Cerebellar nuclear complex (tissue), 1 donor: ENCODE data around the gene B3GLCT.

Experiments
- DNase-seq, 2 experiments: peaks; one replicate each; lab custom pipeline; 2025; lab: John Stamatoyannopoulos, UW

Gene B3GLCT

GRCh38 chr13:31223640-31224039 is 23.9 kb downstream of the B3GLCT start:
- no peak for DNase-seq

GRCh38 chr13:31224174-31224669 is 24.4 kb downstream of the B3GLCT start:
- no peak for DNase-seq

- DNase-seq = no peak
Measured at GRCh38 chr13:31224963-31225559, 25.3 kb downstream of the B3GLCT start.

- no peak for DNase-seq
Measured at GRCh38 chr13:31225998-31226675, 26.4 kb downstream of the B3GLCT start.

- no peak for DNase-seq
Measured at GRCh38 chr13:31227063-31227462, 27.3 kb downstream of the B3GLCT start.

GRCh38 chr13:31227870-31228269 is 28.1 kb downstream of the B3GLCT start:
- DNase-seq = no peak

GRCh38 chr13:31234729-31235128 is 35.0 kb downstream of the B3GLCT start:
- DNase-seq = no peak

- DNase-seq = no peak
Measured at GRCh38 chr13:31236211-31236786, 36.5 kb downstream of the B3GLCT start.

GRCh38 chr13:31240921-31241320 is 41.1 kb downstream of the B3GLCT start:
- no peak for DNase-seq

GRCh38 chr13:31242367-31242766 is 42.6 kb downstream of the B3GLCT start:
- DNase-seq = no peak

GRCh38 chr13:31242916-31243315 is 43.1 kb downstream of the B3GLCT start:
- no peak for DNase-seq

- DNase-seq = no peak
Measured at GRCh38 chr13:31245598-31246373, 46.0 kb downstream of the B3GLCT start.

- DNase-seq = no peak
Measured at GRCh38 chr13:31246918-31247317, 47.1 kb downstream of the B3GLCT start.

GRCh38 chr13:31248361-31248760 is 48.6 kb downstream of the B3GLCT start:
- no peak for DNase-seq

GRCh38 chr13:31248965-31249539 is 49.3 kb downstream of the B3GLCT start:
- DNase-seq = no peak

- DNase-seq = no peak
Measured at GRCh38 chr13:31250435-31250834, 50.7 kb downstream of the B3GLCT start.

- DNase-seq = no peak
Measured at GRCh38 chr13:31261241-31261640, 61.5 kb downstream of the B3GLCT start.

GRCh38 chr13:31263346-31263745 is 63.6 kb downstream of the B3GLCT start:
- DNase-seq = no peak

GRCh38 chr13:31264151-31264550 is 64.4 kb downstream of the B3GLCT start:
- no peak for DNase-seq

GRCh38 chr13:31267126-31267784 is 67.5 kb downstream of the B3GLCT start:
- DNase-seq = no peak

- no peak for DNase-seq
Measured at GRCh38 chr13:31274390-31274789, 74.6 kb downstream of the B3GLCT start.

GRCh38 chr13:31276421-31276820 is 76.6 kb downstream of the B3GLCT start:
- no peak for DNase-seq
